ENCODE results near the gene DGKG.

DGKG gene

GRCh38 chr3:186239321-186239720 lies 122.7 kb downstream of the DGKG start:
- DNase-seq (ENCODE audit: low read depth): no peak

GRCh38 chr3:186237915-186238314 lies 124.1 kb downstream of the DGKG start:
- no peak for DNase-seq (ENCODE audit: low read depth)

DNA sequence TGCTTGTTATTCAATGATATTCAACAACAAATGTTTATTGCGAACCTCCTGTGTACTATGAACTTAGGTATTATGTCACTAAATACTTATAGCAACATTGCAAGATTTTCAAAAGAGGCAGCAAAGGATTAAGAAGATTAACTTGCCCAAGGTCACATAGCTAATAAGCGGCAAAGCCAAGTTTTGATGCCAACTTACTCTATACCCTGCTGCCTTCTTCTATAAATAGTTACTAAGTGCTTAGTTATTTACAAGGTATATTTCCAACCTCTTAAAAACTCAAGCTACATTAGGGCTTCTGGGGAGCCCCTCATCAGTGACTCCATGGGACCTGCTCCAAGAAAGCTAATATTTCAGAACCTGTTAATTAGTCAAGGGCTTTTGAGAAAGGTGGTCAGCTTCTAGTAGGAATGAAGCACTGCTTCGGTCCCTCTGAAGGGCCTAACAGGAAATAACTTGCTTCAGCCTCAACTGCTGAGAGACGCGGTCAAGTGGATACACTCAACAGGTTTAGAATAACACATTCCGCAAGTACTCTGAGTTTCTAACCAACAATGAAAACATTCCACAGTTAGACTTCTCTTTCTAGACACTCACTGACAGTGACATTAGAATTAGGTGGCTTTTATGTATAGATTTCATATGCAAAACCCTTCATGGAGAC lies 125.5 kb downstream of the DGKG start:
- no peak for DNase-seq (ENCODE audit: low read depth)

GRCh38 chr3:186235554-186235953 lies 126.5 kb downstream of the DGKG start:
- no peak for DNase-seq (ENCODE audit: low read depth)

DNA sequence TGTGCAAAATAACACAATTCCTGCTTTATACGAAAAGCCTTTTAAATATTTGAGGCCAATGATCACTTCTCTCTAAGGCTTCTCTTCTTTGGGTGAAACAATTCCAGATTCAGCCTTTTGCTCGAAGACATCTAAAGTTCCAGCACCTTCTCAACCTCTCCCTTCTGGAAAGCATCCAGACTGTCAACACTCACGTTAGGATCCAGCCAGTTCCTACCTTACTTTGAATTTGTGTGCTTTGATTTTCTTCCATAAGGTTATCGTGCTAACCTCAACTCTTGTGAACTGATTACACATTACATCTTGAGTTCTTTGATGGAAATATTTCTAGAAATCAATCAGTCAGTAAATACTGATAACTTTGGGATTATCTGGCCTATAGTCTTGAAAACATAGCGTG lies 127.9 kb downstream of the DGKG start:
- no peak for DNase-seq (ENCODE audit: low read depth)

- no peak for DNase-seq (ENCODE audit: low read depth)
Measured at GRCh38 chr3:186226482-186226881, 135.6 kb downstream of the DGKG start.

DNA sequence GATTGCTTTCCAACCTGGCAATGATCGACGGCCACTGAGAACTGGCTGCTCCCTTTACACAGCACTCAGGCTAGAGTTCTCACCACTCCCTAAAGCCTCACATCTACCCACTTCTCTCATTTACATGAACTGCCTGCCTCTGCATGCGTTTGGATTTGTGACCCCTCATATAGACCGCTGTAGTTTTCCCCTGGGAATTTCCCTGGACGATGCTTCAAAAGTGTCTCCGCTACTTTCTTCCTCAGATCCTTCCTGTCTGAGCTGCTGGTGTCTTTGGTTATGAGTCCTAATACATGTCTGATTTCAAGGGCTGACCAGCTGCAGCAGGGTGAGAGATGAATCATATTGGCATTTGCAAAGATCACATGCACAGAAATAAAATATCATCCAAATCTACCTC lies 136.4 kb downstream of the DGKG start:
- DNase-seq (ENCODE audit: low read depth): no peak

GRCh38 chr3:186224041-186224610 lies 137.9 kb downstream of the DGKG start:
- no peak for DNase-seq (ENCODE audit: low read depth)

DNA sequence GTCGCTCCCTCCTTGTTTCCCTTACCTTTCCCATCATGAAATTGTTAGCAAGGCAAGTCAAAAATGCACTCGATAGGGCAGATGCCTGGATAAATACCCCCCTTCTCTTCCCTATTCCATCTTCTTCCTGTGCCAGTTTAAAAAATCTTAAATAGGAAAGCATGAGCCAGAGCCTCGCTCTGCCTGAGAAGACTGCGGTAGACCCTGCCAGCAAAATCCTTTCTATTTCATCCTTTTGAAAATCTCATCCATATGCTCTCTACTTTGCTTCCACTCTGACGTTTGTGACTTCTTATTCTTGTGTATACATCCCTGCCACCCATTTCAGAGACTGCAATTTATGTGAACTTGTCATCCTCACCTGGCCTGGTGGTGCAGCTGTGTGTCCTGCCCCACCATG lies 138.6 kb downstream of the DGKG start:
- DNase-seq (ENCODE audit: low read depth): no peak

DNA sequence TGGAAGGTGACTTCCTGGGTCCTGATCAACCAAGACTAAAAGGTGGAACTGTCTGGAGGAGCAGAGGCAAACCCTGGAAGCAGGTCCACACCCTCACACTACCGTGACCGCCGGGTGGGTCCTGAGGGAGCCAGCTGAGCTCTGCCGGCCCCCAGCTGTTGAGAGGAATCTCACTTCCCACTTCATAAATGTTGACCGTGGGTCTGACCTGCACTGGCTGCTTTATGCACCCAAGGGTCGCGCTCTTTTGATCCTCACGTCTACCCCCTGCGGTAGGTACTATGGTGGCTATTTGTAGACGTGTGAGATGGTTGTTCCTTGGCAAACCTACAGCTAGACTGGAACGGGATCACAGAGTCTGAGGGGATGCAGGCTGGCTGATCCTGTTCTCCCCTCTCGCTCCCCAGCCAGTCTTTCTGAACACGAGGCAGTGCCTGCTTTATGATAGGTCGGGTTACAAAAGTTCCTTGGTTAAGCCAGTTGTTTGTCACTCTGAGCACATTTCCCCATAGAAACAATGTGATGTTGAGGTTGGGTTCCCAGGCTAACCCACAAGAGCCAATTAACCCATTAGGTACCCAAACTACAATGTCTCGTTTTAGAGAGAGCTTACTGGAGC lies 140.2 kb downstream of the DGKG start:
- no peak for DNase-seq (ENCODE audit: low read depth)

- no peak for DNase-seq (ENCODE audit: low read depth)
Measured at GRCh38 chr3:186220911-186221645, 141.0 kb downstream of the DGKG start.

GRCh38 chr3:186220365-186220764 lies 141.7 kb downstream of the DGKG start:
- DNase-seq (ENCODE audit: low read depth): no peak

- no peak for DNase-seq (ENCODE audit: low read depth)
Measured at GRCh38 chr3:186219211-186219638, 142.8 kb downstream of the DGKG start.

DNA sequence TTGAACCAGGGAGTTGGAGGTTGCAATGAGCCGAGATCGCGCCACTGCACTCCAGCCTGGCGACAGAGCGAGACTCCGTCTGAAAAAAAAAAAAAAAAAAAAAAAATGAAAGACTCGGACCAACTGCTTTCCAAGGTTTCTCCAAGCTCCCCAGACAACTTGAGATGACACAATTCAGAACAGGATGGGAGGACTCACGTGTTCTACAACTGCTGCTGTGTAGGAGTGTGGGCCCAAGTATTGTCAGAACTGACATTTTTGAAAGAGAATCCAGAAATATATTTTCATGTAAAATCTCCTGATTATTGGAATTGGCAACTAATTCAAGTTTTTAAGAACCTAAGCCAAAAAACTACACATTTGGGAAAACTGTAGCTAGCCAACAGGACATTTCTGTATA lies 143.6 kb downstream of the DGKG start:
- DNase-seq (ENCODE audit: low read depth): no peak

DNA sequence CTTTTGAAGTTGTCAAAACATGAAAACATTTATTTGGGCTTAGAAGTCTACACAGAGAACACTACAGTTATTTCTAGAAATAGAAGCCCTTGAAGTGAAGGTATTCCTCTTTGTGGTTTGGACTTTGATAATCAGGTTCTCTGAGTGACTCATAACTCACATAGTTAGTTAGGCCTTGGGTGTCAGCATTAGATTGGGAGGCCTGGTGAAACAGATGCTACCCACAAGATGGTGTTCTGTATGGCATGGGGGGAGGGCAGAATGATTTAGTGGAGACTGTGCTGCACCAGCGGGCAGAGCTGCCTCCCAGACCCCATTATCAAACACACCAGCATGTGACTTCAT lies 144.2 kb downstream of the DGKG start:
- DNase-seq (ENCODE audit: low read depth): no peak

GRCh38 chr3:186216900-186217819 lies 144.9 kb downstream of the DGKG start:
- DNase-seq (ENCODE audit: low read depth): no peak

DNA sequence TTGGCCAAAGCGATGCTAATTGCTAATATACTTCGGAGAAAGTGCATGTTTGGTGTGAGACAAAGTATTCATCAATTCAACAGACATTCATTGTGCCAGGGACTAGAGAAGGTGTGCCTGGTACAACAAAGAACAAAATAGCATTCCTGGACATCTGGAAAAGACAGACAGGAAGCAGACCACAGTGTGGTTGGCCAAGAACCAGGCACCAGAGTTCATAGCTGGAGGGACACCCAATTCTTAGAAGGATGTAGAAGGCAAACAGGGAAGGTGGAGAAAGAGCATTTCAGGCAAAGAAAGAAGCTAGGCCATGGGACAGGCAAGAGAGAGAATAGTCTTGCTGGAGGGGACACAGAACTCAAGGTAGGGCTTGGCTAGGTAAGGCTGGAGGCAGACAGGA lies 147.4 kb downstream of the DGKG start:
- no peak for DNase-seq (ENCODE audit: low read depth)

DNA sequence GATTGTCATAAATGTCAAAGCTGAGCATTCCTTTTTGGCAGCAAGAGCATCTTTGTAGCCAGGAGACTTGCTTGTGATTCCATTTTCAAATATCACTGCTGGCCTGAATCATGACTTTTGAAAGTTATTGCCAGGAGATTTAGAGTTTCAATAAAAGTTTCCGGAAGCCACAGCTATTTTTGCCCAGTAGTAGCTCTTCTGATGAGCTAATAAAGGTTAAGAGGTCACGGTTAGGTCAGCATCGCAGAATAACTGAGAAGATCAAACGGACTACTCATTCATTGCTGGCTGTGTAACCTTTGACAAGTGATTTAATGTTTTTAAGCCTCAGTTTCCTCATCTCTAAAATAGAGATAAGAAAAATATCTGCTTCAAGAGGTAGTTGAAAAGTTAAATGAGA lies 148.1 kb downstream of the DGKG start:
- no peak for DNase-seq (ENCODE audit: low read depth)

- no peak for DNase-seq (ENCODE audit: low read depth)
Measured at GRCh38 chr3:186212611-186213010, 149.4 kb downstream of the DGKG start.

GRCh38 chr3:186210852-186211500 lies 151.1 kb downstream of the DGKG start:
- DNase-seq (ENCODE audit: low read depth): no peak
